Measurements from ENCODE around the gene NR2C1.

DNA sequence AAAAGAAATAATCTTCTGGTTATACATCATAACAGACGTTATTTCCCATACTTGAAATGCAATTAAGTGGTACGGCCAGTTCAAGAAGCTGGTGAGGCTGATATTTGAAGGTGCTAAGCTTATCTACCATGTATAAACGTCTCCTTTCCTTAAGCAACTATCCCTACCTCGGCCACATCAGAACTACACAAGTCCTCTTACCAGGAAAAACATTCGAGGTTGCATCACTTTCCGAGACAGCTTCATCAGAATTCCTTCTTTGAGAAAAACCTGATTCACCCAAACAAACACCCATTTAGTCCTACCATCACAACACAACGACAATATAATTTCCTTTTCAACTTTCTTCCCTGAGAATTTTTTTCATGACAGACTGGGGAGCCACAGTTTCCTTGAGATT is 33.9 kb upstream of the NR2C1 start:
- TF ChIP-seq POLR2AphosphoS5 (IDR thresholded peaks at IDR 0.05; ENCODE audit: borderline replicate concordance, low read depth, low read length): no peak
- TF ChIP-seq EZH2 (IDR thresholded peaks at IDR 0.05): no peak

Data from SK-N-MC (cell line).